ENCODE data around the gene MCF2L2.

MCF2L2 gene

GRCh38 chr3:183301937-183302580, 126.4 kb downstream of the MCF2L2 start:
- no peaks in the 10 kb centered on the region for H3K9me3 ChIP-seq (replicated peaks in 1 of 11)
- peak overlapping the region in 8 of 11 experiments; percentile 8 to 59 (median 46); a peak in 13 of 22 replicates for H3K27ac ChIP-seq

GRCh38 chr3:183300996-183301562, 127.3 kb downstream of the MCF2L2 start:
- no peak overlapping the region for H3K4me3 ChIP-seq
- H3K4me2 ChIP-seq: peak overlapping the region; percentile 45 to 77 (median 67); a peak in 20 of 22 replicates
- H3K4me1 ChIP-seq: peaks cover 10 to 92% (median 59%) of the 10 kb centered on the region in 10 experiments; a peak in 19 of 20 replicates
- H4K20me1 ChIP-seq: no peaks in the 10 kb centered on the region
- H3K9ac ChIP-seq: peak overlapping the region in 1 of 11 experiments; percentile 35; a peak in 1 of 22 replicates
- H3K27me3 ChIP-seq: no peaks in the 10 kb centered on the region
- H3K36me3 ChIP-seq: peaks cover 0 to 3% (median 0%) of the 10 kb centered on the region in 11 experiments; a peak in 1 of 22 replicates
- peaks cover 0 to 8% (median 0%) of the 10 kb centered on the region in 11 experiments; a peak in 2 of 22 replicates for H3K9me3 ChIP-seq (replicated peaks in 1 of 11)
- H3K27ac ChIP-seq: peak overlapping the region in 9 of 11 experiments; percentile 8 to 59 (median 46); a peak in 11 of 22 replicates
- TF ChIP-seq Cebpa-rat (IDR thresholded peaks at IDR 0.05): no peak

More at GRCh38 chr3:183301937-183302580, 126.4 kb downstream of the MCF2L2 start:
- H3K4me2 ChIP-seq: peak overlapping the region; percentile 45 to 77 (median 67)
- no peaks in the 10 kb centered on the region for H3K27me3 ChIP-seq
- no peak for TF ChIP-seq Cebpa-rat (IDR thresholded peaks at IDR 0.05)
- H3K4me1 ChIP-seq: peaks cover 12 to 91% (median 64%) of the 10 kb centered on the region in 10 experiments; a peak in 19 of 20 replicates
- no peaks in the 10 kb centered on the region for H3K36me3 ChIP-seq
- H3K4me3 ChIP-seq: no peak overlapping the region
- H3K9ac ChIP-seq: peak overlapping the region in 4 of 11 experiments; percentile 10 to 35 (median 29); a peak in 6 of 22 replicates
- no peaks in the 10 kb centered on the region for H4K20me1 ChIP-seq

- TF ChIP-seq Cebpa-rat (IDR thresholded peaks at IDR 0.05): no peak
- H3K27me3 ChIP-seq: no peaks in the 10 kb centered on the region
- H3K4me3 ChIP-seq: no peak overlapping the region
- H3K4me1 ChIP-seq: peaks cover 10 to 93% (median 62%) of the 10 kb centered on the region in 10 experiments; a peak in 19 of 20 replicates
- H3K9ac ChIP-seq: no peak overlapping the region
- H3K27ac ChIP-seq: no peak overlapping the region
- peaks cover 0 to 9% (median 0%) of the 10 kb centered on the region in 11 experiments; a peak in 5 of 22 replicates for H3K36me3 ChIP-seq
- H3K9me3 ChIP-seq (replicated peaks in 1 of 11): peaks cover 0 to 19% (median 0%) of the 10 kb centered on the region in 11 experiments; a peak in 6 of 22 replicates
- no peaks in the 10 kb centered on the region for H4K20me1 ChIP-seq
- no peak overlapping the region for H3K4me2 ChIP-seq
Observed at GRCh38 chr3:183299976-183300375, 128.4 kb downstream of the MCF2L2 start.

- no peaks in the 10 kb centered on the region for H4K20me1 ChIP-seq
- H3K27ac ChIP-seq: peak overlapping the region in 8 of 11 experiments; percentile 32 to 66 (median 39); a peak in 12 of 22 replicates
- H3K9me3 ChIP-seq (replicated peaks in 1 of 11): peaks cover 0 to 23% (median 0%) of the 10 kb centered on the region in 11 experiments; a peak in 6 of 22 replicates
- no peaks in the 10 kb centered on the region for H3K27me3 ChIP-seq
- H3K4me1 ChIP-seq: peaks cover 10 to 87% (median 61%) of the 10 kb centered on the region in 10 experiments; a peak in 19 of 20 replicates
- 0 out of 22 replicates have a peak, but pooled peaks of 1 of the 11 experiments have one; percentile 20 for TF ChIP-seq Cebpa-rat (IDR thresholded peaks at IDR 0.05)
- peak overlapping the region in 3 of 11 experiments; percentile 5 to 11 (median 9); a peak in 1 of 22 replicates for H3K9ac ChIP-seq
- no peak overlapping the region for H3K4me3 ChIP-seq
- H3K4me2 ChIP-seq: peak overlapping the region in 9 of 11 experiments; percentile 4 to 77 (median 59); a peak in 15 of 22 replicates
- H3K36me3 ChIP-seq: peaks cover 0 to 11% (median 0%) of the 10 kb centered on the region in 11 experiments; a peak in 5 of 22 replicates
Observed at GRCh38 chr3:183298701-183299153, 129.7 kb downstream of the MCF2L2 start.

GRCh38 chr3:183296944-183297343, 131.5 kb downstream of the MCF2L2 start:
- Histone ChIP-seq H3K27me3 (no peaks in the 10 kb centered on the region), H3K27ac (peak overlapping the region in 5 of 11 experiments; percentile 1 to 23 (median 11); a peak in 5 of 22 replicates), H3K9ac (no peak overlapping the region), H4K20me1 (no peaks in the 10 kb centered on the region), H3K9me3 (replicated peaks in 1 of 11) (peaks cover 0 to 23% (median 0%) of the 10 kb centered on the region in 11 experiments; a peak in 6 of 22 replicates), H3K36me3 (peaks cover 0 to 11% (median 0%) of the 10 kb centered on the region in 11 experiments; a peak in 5 of 22 replicates), H3K4me1 (peaks cover 9 to 70% (median 45%) of the 10 kb centered on the region in 10 experiments; a peak in 19 of 20 replicates), H3K4me3 (no peak overlapping the region), H3K4me2 (peak overlapping the region in 7 of 11 experiments; percentile 16 to 69 (median 63); a peak in 10 of 22 replicates)
- peak in 3 of 11 experiments; percentile 20 to 53 (median 26); a peak in 2 of 22 replicates for TF ChIP-seq Cebpa-rat (IDR thresholded peaks at IDR 0.05)

- peak overlapping the region in 4 of 11 experiments; percentile 27 to 60 (median 42); a peak in 5 of 22 replicates for H3K27ac ChIP-seq
- peaks cover 0 to 53% (median 31%) of the 10 kb centered on the region in 10 experiments; a peak in 18 of 20 replicates for H3K4me1 ChIP-seq
- no peaks in the 10 kb centered on the region for H3K27me3 ChIP-seq
- H3K36me3 ChIP-seq: peaks cover 0 to 11% (median 0%) of the 10 kb centered on the region in 11 experiments; a peak in 6 of 22 replicates
- peaks cover 0 to 23% (median 0%) of the 10 kb centered on the region in 11 experiments; a peak in 6 of 22 replicates for H3K9me3 ChIP-seq (replicated peaks in 1 of 11)
- no peak overlapping the region for H3K9ac ChIP-seq
- H3K4me2 ChIP-seq: peak overlapping the region in 5 of 11 experiments; percentile 16 to 59 (median 44); a peak in 8 of 22 replicates
- TF ChIP-seq Cebpa-rat (IDR thresholded peaks at IDR 0.05): peak in 3 of 11 experiments; percentile 23 to 67 (median 26); a peak in 2 of 22 replicates
- H4K20me1 ChIP-seq: no peaks in the 10 kb centered on the region
- no peak overlapping the region for H3K4me3 ChIP-seq
Observed at GRCh38 chr3:183295211-183295610, 133.2 kb downstream of the MCF2L2 start.

- H3K9me3 ChIP-seq (replicated peaks in 1 of 11): peaks cover 0 to 23% (median 0%) of the 10 kb centered on the region in 11 experiments; a peak in 6 of 22 replicates
- TF ChIP-seq Cebpa-rat (IDR thresholded peaks at IDR 0.05): no peak
- no peak overlapping the region for H3K4me2 ChIP-seq
- H3K4me1 ChIP-seq: peaks cover 0 to 43% (median 27%) of the 10 kb centered on the region in 10 experiments; a peak in 18 of 20 replicates
- H3K27ac ChIP-seq: no peak overlapping the region
- no peaks in the 10 kb centered on the region for H3K27me3 ChIP-seq
- no peak overlapping the region for H3K9ac ChIP-seq
- no peaks in the 10 kb centered on the region for H4K20me1 ChIP-seq
- H3K36me3 ChIP-seq: peaks cover 0 to 11% (median 0%) of the 10 kb centered on the region in 11 experiments; a peak in 6 of 22 replicates
- H3K4me3 ChIP-seq: no peak overlapping the region
Observed at GRCh38 chr3:183293966-183294365, 134.5 kb downstream of the MCF2L2 start.

- H3K9ac ChIP-seq: no peak overlapping the region
- no peak overlapping the region for H3K4me3 ChIP-seq
- H3K9me3 ChIP-seq (replicated peaks in 1 of 11): peaks cover 0 to 19% (median 0%) of the 10 kb centered on the region in 11 experiments; a peak in 6 of 22 replicates
- no peak overlapping the region for H3K4me2 ChIP-seq
- no peaks in the 10 kb centered on the region for H4K20me1 ChIP-seq
- no peaks in the 10 kb centered on the region for H3K27me3 ChIP-seq
- no peak for TF ChIP-seq Cebpa-rat (IDR thresholded peaks at IDR 0.05)
- H3K4me1 ChIP-seq: peaks cover 0 to 38% (median 7%) of the 10 kb centered on the region in 10 experiments; a peak in 11 of 20 replicates
- no peak overlapping the region for H3K27ac ChIP-seq
- peaks cover 0 to 11% (median 0%) of the 10 kb centered on the region in 11 experiments; a peak in 6 of 22 replicates for H3K36me3 ChIP-seq
Observed at GRCh38 chr3:183291497-183292031, 136.9 kb downstream of the MCF2L2 start.

Data from BLaER1 treated with 17β-estradiol and CSF1 and Interleukin-3, amounts not matched to agents 10 nM and 100 nM (cell line).